PFSK-1 (cell line): Measurements from ENCODE around the gene ZCCHC14.

Source experiments
- FOXP2 ChIP-seq: optimal IDR thresholded peaks from 2 replicates; pipeline ENCODE3; 2011; ENCODE audit warnings: borderline replicate concordance, control low read depth, inconsistent platforms; ENCODE audit not compliant: insufficient read depth; ENCODE audit errors: extremely low read length, extremely low read depth
- POLR2AphosphoS5 ChIP-seq: IDR thresholded peaks from 2 replicates; pipeline ENCODE4 v1.6.1; 2012; ENCODE audit warnings: low read depth, mild to moderate bottlenecking, control low read depth, low read length, moderate library complexity
- REST ChIP-seq, 2 experiments: IDR thresholded peaks; 2 replicates each; pipeline versions ENCODE4 v1.6.1 to v1.8.0; 2011 to 2012; ENCODE audit warnings: low read depth in 2 of 2, low read length in 2 of 2, control low read depth in 1 of 2, inconsistent platforms in 1 of 2, mild to moderate bottlenecking in 1 of 2, moderate library complexity in 1 of 2; ENCODE audit not compliant: insufficient read depth in 1 of 2
- SIN3A ChIP-seq: IDR thresholded peaks from 2 replicates; pipeline ENCODE4 v1.6.1; 2012; ENCODE audit warnings: mild to moderate bottlenecking, low read length, moderate library complexity, borderline replicate concordance; ENCODE audit not compliant: insufficient read depth
- TAF1 ChIP-seq: IDR thresholded peaks from 2 replicates; pipeline ENCODE4 v1.6.1; 2012; ENCODE audit warnings: low read length, control low read depth, borderline replicate concordance; ENCODE audit not compliant: insufficient read depth

ZCCHC14 gene

GRCh38 chr16:87447323-87447722, 45.5 kb downstream of the ZCCHC14 start:
- TF ChIP-seq FOXP2 (no peak), TAF1 (no peak), SIN3A (no peak), POLR2AphosphoS5 (no peak), REST (IDR thresholded peaks at IDR 0.05; ENCODE audit: insufficient read depth in 1 of 2, low read depth in 2 of 2, low read length in 2 of 2) (no peak)

- TF ChIP-seq REST (IDR thresholded peaks at IDR 0.05; ENCODE audit: insufficient read depth in 1 of 2, low read depth in 2 of 2, low read length in 2 of 2) (no peak), FOXP2 (no peak), POLR2AphosphoS5 (no peak), SIN3A (no peak), TAF1 (no peak)
Measured at GRCh38 chr16:87446479-87446878, 46.3 kb downstream of the ZCCHC14 start.

- TF ChIP-seq TAF1 = no peak
- no peak for TF ChIP-seq POLR2AphosphoS5
- no peak for TF ChIP-seq REST (IDR thresholded peaks at IDR 0.05; ENCODE audit: insufficient read depth in 1 of 2, low read depth in 2 of 2, low read length in 2 of 2)
- no peak for TF ChIP-seq SIN3A
- TF ChIP-seq FOXP2 = no peak
Measured at GRCh38 chr16:87445486-87445885, 47.3 kb downstream of the ZCCHC14 start.

GRCh38 chr16:87443964-87444363, 48.9 kb downstream of the ZCCHC14 start:
- TF ChIP-seq SIN3A (no peak), TAF1 (no peak), POLR2AphosphoS5 (no peak)

- TF ChIP-seq FOXP2 (no peak), SIN3A (no peak), POLR2AphosphoS5 (no peak), REST (IDR thresholded peaks at IDR 0.05; ENCODE audit: insufficient read depth in 1 of 2, low read depth in 2 of 2, low read length in 2 of 2) (no peak), TAF1 (no peak)
Measured at GRCh38 chr16:87443016-87443415, 49.8 kb downstream of the ZCCHC14 start.
